NCI-H82 treated with DMSO at 0.1 percent for 48 hours (cell line): ENCODE data around the gene SAT2.
A peak's percentile ranks its signal among the peaks of the same experiment; 100 is the strongest.

Experiments
- DNase-seq: peaks from one replicate; lab custom pipeline; 2025; ENCODE audit not compliant: unreplicated experiment; lab: John Stamatoyannopoulos, UW

The SAT2 gene

DNA sequence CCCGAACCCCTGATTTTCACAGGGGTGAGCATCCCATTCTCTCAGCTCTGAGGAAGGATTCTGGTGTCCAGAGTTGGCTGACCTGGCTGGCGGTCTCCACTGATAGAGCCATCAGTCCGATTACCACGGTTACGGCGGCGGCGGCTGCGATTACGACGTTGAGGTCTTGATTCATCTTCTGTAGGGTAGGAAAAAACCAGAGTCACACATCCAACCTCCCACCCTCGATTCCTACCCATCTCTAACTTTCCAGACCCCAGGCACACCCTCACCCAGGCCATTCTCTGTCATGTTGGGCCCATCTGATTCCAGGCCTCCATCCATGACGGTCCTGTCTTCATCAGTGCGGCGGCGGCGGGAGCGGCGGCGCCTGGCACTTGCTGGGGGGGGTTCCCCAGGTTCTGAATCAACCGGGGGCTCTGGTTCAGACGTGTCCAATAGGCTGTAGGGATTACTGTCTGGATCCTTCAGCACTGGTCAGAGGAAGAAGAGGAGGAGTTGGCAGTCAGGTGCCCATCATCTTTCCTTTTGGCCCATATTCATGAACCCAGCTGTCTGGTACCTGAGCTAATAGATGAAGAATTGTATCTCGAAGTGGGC lies 35.1 kb downstream of the SAT2 start:
- DNase-seq, result no peak

DNA sequence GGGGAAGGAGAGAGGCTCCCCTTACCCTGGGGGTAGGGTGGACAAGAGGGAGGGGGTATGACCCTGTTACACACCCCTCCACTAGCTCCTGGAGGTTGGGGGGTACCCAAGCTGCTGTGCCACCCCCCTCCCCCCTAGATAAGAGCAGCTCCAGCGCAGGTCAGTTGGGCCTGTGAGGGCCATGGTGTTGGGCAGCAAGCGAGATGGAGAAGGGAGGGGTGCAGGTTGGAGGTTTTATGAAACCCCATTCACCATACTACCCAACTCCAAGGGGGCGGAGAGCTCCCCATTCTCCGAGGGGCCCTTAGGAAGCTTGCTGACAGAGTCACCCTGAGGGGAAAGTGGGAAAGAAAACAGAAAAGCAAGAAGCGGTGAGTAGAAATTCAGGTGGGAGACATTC lies 36.0 kb downstream of the SAT2 start:
- no peak for DNase-seq

- peak; percentile 75 for DNase-seq
Measured at GRCh38 chr17:7590743-7591142, 36.9 kb downstream of the SAT2 start.

DNA sequence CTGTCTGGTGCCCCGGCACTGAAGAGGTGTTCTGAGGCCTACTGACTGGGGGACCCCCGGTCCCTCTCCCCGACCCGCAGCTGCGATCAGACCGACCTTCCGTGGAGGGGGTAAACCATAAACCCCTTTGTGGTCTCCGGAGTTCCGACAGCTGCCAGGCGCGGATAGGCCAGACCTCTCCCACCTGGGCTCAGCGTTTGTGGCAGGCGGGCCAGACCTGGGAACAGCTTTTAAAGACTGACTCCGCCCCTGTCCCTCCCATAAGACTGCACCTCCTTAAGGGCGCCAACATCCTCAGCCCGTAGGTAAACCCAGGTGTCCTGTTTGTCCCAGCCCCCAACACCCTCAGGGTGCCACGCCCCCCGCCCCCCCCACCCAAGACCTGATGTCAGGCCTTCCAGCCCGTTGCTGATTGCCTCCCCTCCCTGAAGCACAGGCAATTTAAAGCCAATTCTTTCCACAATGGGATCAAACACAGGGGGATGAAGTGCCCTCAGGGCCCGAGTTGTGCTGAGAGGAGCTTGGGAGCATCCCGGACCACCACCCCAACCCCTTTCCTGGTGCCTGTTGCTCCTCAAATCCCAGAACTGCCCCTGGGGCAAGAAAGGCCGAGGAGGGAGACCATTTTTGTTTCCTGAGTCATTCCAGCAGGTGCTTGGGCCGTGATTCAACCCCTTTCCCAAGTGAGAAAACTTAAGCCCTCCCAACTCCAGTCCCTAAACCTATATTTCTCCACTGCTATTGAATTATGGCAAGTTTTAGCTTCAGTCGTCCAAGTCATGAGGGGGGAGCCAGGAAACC lies 37.5 kb downstream of the SAT2 start, which contains the start of gene SOX15:
TSS of gene SOX15 (minus strand) at position 204 of the 801 bp plus-strand sequence. CDS start 418 bp downstream, outside the sequence.
- DNase-seq, result no peak

DNA sequence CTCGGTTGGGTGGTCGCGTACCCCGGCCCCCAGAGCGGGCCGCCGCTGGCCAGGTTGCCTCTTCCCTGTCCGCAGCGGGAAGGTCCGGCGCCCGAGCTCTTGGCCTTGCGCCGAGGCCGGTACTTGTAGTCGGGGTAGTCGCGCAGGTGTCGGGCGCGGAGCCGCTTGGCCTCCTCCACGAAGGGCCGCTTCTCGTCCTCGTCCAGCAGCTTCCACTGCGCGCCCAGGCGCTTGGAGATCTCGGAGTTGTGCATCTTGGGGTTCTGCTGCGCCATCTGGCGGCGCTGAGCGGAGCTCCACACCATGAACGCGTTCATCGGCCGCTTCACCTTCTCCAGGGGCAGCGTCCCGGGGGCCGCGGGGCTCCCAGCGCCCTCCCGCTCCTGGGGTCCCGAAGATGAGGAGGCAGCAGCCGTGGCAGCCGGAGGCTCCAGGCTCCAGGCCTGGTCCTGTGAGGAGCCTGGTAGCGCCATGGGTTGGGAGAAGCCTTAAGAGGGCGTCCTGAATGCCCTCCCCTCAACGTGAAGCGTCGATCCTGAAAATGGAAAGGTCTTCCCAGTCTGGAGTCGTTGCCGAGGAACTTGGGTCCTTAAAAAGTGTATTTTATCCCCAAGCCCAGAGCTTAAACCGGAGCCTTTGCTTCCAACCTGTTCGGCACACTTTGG lies 38.3 kb downstream of the SAT2 start:
- DNase-seq, result peak; percentile 59

DNA sequence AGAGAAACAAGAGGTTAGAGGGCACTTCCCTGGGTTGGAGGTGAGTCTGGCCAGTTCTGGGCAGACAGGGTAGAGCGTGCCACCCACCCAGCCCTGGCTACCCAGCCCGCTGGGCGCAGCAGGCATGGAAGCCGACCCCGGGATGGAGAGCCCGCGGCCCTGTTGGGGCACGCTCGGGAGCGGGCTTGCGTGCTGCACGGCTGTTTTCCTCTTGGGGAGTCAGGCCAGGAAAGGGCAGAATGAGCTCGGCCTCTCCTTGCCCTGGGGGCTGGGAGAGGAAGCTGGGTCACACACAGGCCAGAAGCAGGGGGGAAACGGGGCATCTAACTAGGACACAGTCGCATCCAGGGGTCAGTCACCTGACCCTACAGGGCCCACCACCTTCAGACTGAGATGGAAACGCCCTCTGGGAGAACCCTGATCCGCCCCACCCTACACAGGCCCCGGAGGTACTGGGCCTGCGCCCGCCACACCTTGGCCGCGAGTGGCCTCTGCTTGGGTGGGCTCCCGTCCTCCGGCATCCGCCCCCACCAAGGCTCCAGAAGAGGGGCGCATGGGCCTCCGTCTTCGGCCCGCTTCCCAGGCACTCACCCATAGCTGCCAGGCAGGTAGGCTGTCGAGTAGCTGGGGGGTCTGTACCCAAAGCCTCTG lies 38.9 kb downstream of the SAT2 start:
- no peak for DNase-seq

GRCh38 chr17:7587420-7588151 lies 40.0 kb downstream of the SAT2 start:
- no peak for DNase-seq

- DNase-seq, result no peak
Measured at GRCh38 chr17:7586673-7587419, 40.8 kb downstream of the SAT2 start.

GRCh38 chr17:7583253-7584109 lies 44.1 kb downstream of the SAT2 start, which contains the start of gene MPDU1:
Gene MPDU1, plus strand, starts transcription at chr17:7583852. Its CDS starts 11 bp downstream, at chr17:7583863.
- DNase-seq, result peak; percentile 98

DNA sequence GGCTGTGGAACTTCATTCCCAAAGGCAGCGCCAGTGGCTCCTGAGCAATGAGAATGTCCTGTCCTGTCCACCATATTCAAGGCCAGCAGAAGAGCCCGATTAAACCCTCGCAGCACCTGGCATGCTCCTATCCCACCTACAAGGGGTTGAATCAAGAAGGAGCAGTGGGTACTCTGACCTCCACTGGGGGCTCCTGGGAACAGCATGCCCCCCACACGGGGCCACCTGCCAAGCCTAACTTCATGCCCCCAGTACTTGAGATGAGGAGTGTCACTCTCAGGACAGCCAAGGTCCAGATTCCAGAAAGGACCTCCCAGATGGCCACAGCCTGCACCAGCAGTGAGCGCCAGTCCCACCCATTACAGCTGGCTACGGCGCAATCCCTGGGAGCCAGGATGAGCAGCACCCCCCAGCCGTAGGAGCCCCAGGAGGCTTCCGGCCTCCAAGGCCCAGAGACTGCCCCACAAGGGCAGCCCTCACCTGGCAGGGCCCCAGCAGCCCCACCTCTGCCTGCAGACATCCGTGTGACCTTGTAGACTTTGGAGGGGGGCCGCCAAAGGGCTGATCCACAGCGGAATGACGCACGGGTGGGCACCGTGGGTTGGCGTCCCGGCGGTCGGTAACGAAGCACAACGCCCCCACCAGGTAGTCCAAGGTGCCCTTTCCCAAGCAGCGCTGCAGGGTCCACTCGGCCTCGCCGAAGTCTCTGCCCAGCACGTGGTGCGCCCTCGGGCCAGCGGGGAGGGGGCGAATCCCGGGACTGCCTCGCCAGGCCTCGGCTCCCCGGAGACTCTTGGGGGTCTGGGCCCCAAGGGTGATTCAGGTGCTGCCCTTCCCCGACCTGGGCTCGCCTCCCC lies 45.0 kb downstream of the SAT2 start:
- no peak for DNase-seq

DNA sequence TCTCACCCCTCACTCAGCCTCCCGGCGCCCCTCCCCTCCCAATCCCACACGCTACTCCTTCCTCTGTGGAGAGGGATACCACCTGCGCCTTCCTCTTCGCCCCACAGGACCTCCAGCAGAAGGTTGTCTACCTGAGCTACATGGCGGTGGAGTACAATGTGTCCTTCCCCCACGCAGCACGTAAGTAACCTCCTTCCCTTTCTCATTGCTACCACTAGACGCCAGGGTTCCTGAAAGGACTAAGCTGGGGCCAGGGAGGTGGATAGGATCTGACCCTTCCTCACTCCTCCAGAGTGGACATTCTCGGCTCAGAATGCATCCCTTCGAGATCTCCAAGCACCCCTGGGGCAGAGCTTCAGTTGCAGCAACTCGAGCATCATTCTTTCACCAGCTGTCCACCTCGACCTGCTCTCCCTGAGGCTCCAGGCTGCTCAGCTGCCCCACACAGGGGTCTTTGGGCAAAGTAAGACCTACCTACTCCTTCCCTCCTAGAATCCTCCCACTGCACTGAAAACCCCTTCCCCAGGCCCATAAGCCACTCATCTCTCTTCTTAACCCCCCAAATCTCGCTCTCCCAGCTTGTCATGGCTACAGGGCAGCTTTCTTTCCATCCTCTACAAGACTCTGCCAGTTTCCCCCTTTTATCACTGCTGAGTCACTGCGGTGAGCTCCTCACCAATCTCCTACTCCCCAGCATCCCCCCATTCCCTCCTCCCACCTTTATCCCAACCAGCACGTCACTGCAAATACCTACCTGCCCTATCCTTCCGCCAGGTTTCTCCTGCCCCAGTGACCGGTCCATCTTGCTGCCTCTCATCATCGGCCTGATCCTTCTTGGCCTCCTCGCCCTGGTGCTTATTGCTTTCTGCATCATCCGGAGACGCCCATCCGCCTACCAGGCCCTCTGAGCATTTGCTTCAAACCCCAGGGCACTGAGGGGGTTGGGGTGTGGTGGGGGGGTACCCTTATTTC lies 46.7 kb downstream of the SAT2 start:
- no peak for DNase-seq

DNA sequence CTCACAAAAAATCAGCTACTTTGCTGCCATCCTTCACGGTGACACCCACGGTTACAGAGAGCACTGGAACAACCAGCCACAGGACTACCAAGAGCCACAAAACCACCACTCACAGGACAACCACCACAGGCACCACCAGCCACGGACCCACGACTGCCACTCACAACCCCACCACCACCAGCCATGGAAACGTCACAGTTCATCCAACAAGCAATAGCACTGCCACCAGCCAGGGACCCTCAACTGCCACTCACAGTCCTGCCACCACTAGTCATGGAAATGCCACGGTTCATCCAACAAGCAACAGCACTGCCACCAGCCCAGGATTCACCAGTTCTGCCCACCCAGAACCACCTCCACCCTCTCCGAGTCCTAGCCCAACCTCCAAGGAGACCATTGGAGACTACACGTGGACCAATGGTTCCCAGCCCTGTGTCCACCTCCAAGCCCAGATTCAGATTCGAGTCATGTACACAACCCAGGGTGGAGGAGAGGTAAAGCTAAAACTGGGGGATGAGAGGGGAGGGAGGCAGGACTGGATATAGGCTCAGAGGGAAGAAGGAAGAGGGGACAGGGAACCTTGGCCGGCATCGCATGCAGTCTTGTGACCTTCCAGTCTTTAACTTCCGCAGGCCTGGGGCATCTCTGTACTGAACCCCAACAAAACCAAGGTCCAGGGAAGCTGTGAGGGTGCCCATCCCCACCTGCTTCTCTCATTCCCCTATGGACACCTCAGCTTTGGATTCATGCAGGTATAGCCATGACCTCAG lies 47.6 kb downstream of the SAT2 start:
- no peak for DNase-seq

GRCh38 chr17:7579001-7579833 lies 48.4 kb downstream of the SAT2 start, which contains the start of gene CD68:
Gene CD68, plus strand, starts transcription at chr17:7579638. Its CDS starts 40 bp downstream, at chr17:7579678.
- DNase-seq, result peak; percentile 74

DNA sequence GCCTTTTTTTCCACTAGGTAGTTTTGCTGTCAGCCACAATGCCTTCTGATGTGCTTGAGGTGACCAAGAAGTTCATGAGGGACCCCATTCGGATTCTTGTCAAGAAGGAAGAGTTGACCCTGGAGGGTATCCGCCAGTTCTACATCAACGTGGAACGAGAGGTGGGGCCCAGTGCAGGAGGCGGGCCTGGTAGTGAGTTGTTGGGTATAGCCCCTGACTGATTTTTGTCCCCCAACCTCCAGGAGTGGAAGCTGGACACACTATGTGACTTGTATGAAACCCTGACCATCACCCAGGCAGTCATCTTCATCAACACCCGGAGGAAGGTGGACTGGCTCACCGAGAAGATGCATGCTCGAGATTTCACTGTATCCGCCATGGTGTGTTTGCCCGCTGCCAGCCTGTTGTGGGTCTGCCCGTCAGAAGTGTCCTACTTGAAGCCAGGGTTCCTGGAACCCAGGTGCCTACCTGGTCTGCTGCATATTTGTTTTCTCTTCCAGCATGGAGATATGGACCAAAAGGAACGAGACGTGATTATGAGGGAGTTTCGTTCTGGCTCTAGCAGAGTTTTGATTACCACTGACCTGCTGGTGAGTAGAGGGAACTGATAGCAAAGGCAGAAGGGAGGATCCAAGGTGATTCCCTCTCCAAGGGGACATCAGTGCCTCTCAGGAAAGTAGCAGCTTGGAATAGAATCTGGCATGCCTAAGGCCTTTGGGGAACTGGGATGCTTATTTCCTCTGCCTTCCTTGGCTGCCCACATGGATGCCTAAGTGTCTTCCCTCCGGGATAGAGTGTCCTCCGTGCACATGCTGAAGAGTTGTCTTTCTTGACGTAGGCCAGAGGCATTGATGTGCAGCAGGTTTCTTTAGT lies 50.1 kb downstream of the SAT2 start:
- DNase-seq, result no peak
